K562 (cell line): ENCODE results near the gene SNRPD2. TPM values are rescaled to one million over a fixed set of nuclear protein-coding genes. Genes with fewer than 3 reads are reported as not detected.

Experiments
- HDAC1 ChIP-seq, 2 experiments: fragments of 450-650 bp; IDR thresholded peaks; 2 replicates each; pipeline ENCODE4 v1.6.1; 2016 to 2017; ENCODE audit warnings: inconsistent platforms in 1 of 2, mild to moderate bottlenecking in 1 of 2, moderate library complexity in 1 of 2
- MYC ChIP-seq, 2 experiments: fragments of 250-450 bp in 1 of 2; sonication (Bioruptor Pico) in 1 of 2; IDR thresholded peaks; 2 replicates each; pipeline versions ENCODE4 v1.5.1 to v1.6.1; 2012 to 2021; ENCODE audit warnings: low read depth in 2 of 2, borderline replicate concordance in 1 of 2, improper control_type of control experiment in 1 of 2, low read length in 1 of 2, mild to moderate bottlenecking in 1 of 2, moderate library complexity in 1 of 2
- NR4A1 ChIP-seq, 2 experiments: fragments of 250-450 bp in 1 of 2; fragments of 450-650 bp in 1 of 2; sonication (Bioruptor Pico) in 1 of 2; IDR thresholded peaks; 2 replicates each; pipeline versions ENCODE4 v1.4.0 to v1.6.1; 2016 to 2020; ENCODE audit warnings: mild to moderate bottlenecking in 2 of 2, missing compliant biosample characterization in 1 of 2, missing genetic modification characterization in 1 of 2, moderate library complexity in 1 of 2
- REST ChIP-seq, 2 experiments: fragments of 450-650 bp; formaldehyde crosslinking in 1 of 2; IDR thresholded peaks; 2 replicates each; pipeline versions ENCODE4 v1.4.0 to v1.6.1; 2014 to 2020; ENCODE audit warnings: mild to moderate bottlenecking in 2 of 2, borderline replicate concordance in 1 of 2, low read depth in 1 of 2
- THRAP3 ChIP-seq: fragments of 450-650 bp; IDR thresholded peaks from 2 replicates; pipeline ENCODE4 v1.6.1; 2016; ENCODE audit warnings: mild to moderate bottlenecking, inconsistent platforms, borderline replicate concordance
- ZBTB17 ChIP-seq: fragments of 450-650 bp; formaldehyde crosslinking; IDR thresholded peaks from 2 replicates; pipeline ENCODE4 v1.4.0; 2020; ENCODE audit warnings: mild to moderate bottlenecking
- ZKSCAN1 ChIP-seq: fragments of 150-350 bp; IDR thresholded peaks from 2 replicates; pipeline ENCODE4 v1.6.1; 2016; ENCODE audit warnings: low read depth, low read length
- ZNF165 ChIP-seq: fragments of 250-450 bp; sonication (Bioruptor Pico); IDR thresholded peaks from 2 replicates; pipeline ENCODE4 v1.4.0; 2020; ENCODE audit warnings: borderline replicate concordance
- ZNF280A ChIP-seq: fragments of 450-650 bp; IDR thresholded peaks from 2 replicates; pipeline ENCODE4 v1.6.1; 2018; ENCODE audit warnings: mild to moderate bottlenecking, low read depth; ENCODE audit not compliant: partially characterized antibody
- ZSCAN29 ChIP-seq: fragments of 450-650 bp; IDR thresholded peaks from 2 replicates; pipeline ENCODE4 v1.6.1; 2017
- polyA plus RNA-seq, 8 experiments: library from polyadenylated mRNA; depleted of rRNA in 4 of 8; stranded (reverse) in 5 of 8; unstranded in 3 of 8; fragments of >200 nt; fragmentation: Nextera tagmentation in 2 of 8; fragmentation: Illumina TruSeq in 1 of 8; extraction: Ambion mirVana in 2 of 8; extraction: Trizol in 1 of 8; gene quantifications; 2 replicates each; pipeline versions ENCODE4 v1.2.1 to v1.2.3, GENCODE V29; 2011 to 2014; ENCODE audit warnings: inconsistent platforms in 1 of 8, missing spikeins in 1 of 8
- total RNA-seq, 7 experiments: library from RNA; depleted of rRNA in 6 of 7; stranded (reverse); fragments of >200 nt in 6 of 7; fragmentation: Illumina TruSeq in 2 of 7; extraction: Trizol in 2 of 7; gene quantifications; 2 replicates each; pipeline versions ENCODE4 v1.2.1 to v1.2.3, GENCODE V29; 2011 to 2021; ENCODE audit warnings: low replicate concordance in 1 of 7
- TF ChIP-seq, protein P1 (sequence below): sonication (generic); formaldehyde crosslinking; IDR thresholded peaks from 2 replicates; pipeline ENCODE4 v1.8.1; 2023; ENCODE audit warnings: mild to moderate bottlenecking, missing genetic modification reagents
- TF ChIP-seq, protein P2 (sequence below): fragments of 250-450 bp; sonication (Bioruptor Pico); IDR thresholded peaks from 2 replicates; pipeline ENCODE4 v1.4.0; 2020; ENCODE audit warnings: borderline replicate concordance

Gene SNRPD2
- total and polyA plus RNA-seq, 9 of the 15 experiments (the other 6 are each of a cell fraction or from before 2014, with no cell fraction given), result 728 to 4,411 (median 1,029) TPM

GRCh38 chr19:45645631-45646344 is 46.0 kb downstream of the SNRPD2 start (continued):
- TF ChIP-seq, protein P1, sequence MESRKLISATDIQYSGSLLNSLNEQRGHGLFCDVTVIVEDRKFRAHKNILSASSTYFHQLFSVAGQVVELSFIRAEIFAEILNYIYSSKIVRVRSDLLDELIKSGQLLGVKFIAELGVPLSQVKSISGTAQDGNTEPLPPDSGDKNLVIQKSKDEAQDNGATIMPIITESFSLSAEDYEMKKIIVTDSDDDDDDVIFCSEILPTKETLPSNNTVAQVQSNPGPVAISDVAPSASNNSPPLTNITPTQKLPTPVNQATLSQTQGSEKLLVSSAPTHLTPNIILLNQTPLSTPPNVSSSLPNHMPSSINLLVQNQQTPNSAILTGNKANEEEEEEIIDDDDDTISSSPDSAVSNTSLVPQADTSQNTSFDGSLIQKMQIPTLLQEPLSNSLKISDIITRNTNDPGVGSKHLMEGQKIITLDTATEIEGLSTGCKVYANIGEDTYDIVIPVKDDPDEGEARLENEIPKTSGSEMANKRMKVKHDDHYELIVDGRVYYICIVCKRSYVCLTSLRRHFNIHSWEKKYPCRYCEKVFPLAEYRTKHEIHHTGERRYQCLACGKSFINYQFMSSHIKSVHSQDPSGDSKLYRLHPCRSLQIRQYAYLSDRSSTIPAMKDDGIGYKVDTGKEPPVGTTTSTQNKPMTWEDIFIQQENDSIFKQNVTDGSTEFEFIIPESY (CRISPR knock-in tag), result peak; percentile 63
- TF ChIP-seq, protein P2, sequence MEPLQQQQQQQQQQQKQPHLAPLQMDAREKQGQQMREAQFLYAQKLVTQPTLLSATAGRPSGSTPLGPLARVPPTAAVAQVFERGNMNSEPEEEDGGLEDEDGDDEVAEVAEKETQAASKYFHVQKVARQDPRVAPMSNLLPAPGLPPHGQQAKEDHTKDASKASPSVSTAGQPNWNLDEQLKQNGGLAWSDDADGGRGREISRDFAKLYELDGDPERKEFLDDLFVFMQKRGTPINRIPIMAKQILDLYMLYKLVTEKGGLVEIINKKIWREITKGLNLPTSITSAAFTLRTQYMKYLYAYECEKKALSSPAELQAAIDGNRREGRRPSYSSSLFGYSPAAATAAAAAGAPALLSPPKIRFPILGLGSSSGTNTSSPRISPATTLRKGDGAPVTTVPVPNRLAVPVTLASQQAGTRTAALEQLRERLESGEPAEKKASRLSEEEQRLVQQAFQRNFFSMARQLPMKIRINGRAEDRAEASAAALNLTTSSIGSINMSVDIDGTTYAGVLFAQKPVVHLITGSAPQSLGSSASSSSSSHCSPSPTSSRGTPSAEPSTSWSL (CRISPR knock-in tag), result no peak
- TF ChIP-seq ZBTB17 (CRISPR knock-in tag), result no peak
- peak; percentile 61 to 84; a peak in 2 of 4 replicates for TF ChIP-seq HDAC1 (IDR thresholded peaks at IDR 0.05)
- TF ChIP-seq ZKSCAN1, result peak; percentile 64; the same call in 1 of the 2 replicates
- peak; percentile 90 for TF ChIP-seq ZSCAN29
- TF ChIP-seq NR4A1 (CRISPR knock-in tag; IDR thresholded peaks at IDR 0.05), result no peak
- TF ChIP-seq NR4A1 (tag; IDR thresholded peaks at IDR 0.05), result no peak
- TF ChIP-seq MYC (IDR thresholded peaks at IDR 0.05; ENCODE audit: low read depth, low read length), result peak; percentile 64
- no peak for TF ChIP-seq MYC (CRISPR knock-in tag; IDR thresholded peaks at IDR 0.05; ENCODE audit: borderline replicate concordance, low read depth)
- TF ChIP-seq REST (IDR thresholded peaks at IDR 0.05; ENCODE audit: borderline replicate concordance), result no peak
- no peak for TF ChIP-seq REST (CRISPR knock-in tag; IDR thresholded peaks at IDR 0.05; ENCODE audit: low read depth)
- TF ChIP-seq ZNF165 (CRISPR knock-in tag), result no peak
- peak; percentile 89; the same call in 1 of the 2 replicates for TF ChIP-seq THRAP3
- TF ChIP-seq ZNF280A, result no peak
